HepG2 (cell line): ENCODE data around the gene PSMD2. TPM values are rescaled to one million over a fixed set of nuclear protein-coding genes. Genes with fewer than 3 reads are reported as not detected.

ENCODE experiments used
- CCDC6 ChIP-seq: sonication (generic); formaldehyde crosslinking; IDR thresholded peaks from 2 replicates; pipeline ENCODE4 v1.8.1; 2022; ENCODE audit warnings: mild to moderate bottlenecking, missing genetic modification reagents, moderate library complexity
- CREB1 ChIP-seq, 2 experiments: fragments of 450-650 bp in 1 of 2; IDR thresholded peaks; 2 replicates each; pipeline ENCODE4 v1.6.1; 2016 to 2017; ENCODE audit warnings: control low read depth in 1 of 2, mild to moderate bottlenecking in 1 of 2, missing compliant biosample characterization in 1 of 2, missing genetic modification characterization in 1 of 2
- IKZF5 ChIP-seq: IDR thresholded peaks from 2 replicates; pipeline ENCODE4 v1.6.1; 2018; ENCODE audit warnings: missing genetic modification reagents, mild to moderate bottlenecking, missing compliant biosample characterization
- KLF16 ChIP-seq, 2 experiments: sonication (generic) in 1 of 2; formaldehyde crosslinking in 1 of 2; IDR thresholded peaks; 2 replicates each; pipeline versions ENCODE4 v1.6.1 to v1.8.0; 2016 to 2023; ENCODE audit warnings: missing genetic modification reagents in 2 of 2, missing compliant biosample characterization in 1 of 2
- MXD4 ChIP-seq: IDR thresholded peaks from 2 replicates; pipeline ENCODE4 v1.6.1; 2016; ENCODE audit warnings: mild to moderate bottlenecking, missing biosample characterization, missing genetic modification reagents
- TAF1 ChIP-seq: sonication (generic); formaldehyde crosslinking; IDR thresholded peaks from 2 replicates; pipeline ENCODE4 v1.4.0; 2020; ENCODE audit warnings: missing genetic modification reagents
- TFAP4 ChIP-seq: sonication (generic); IDR thresholded peaks from 2 replicates; pipeline ENCODE4 v1.6.1; 2016; ENCODE audit warnings: low read depth, borderline replicate concordance
- ZFY ChIP-seq: sonication (generic); formaldehyde crosslinking; IDR thresholded peaks from 2 replicates; pipeline ENCODE4 v1.4.0; 2020; ENCODE audit warnings: missing genetic modification reagents
- ZHX1 ChIP-seq: sonication (generic); formaldehyde crosslinking; IDR thresholded peaks from 2 replicates; pipeline ENCODE4 v1.8.1; 2022; ENCODE audit warnings: low read depth, mild to moderate bottlenecking, missing genetic modification reagents
- ZNF33A ChIP-seq: sonication (generic); formaldehyde crosslinking; IDR thresholded peaks from 2 replicates; pipeline ENCODE4 v1.5.1; 2020; ENCODE audit warnings: missing genetic modification reagents, mild to moderate bottlenecking, moderate library complexity, borderline replicate concordance
- ZNF407 ChIP-seq: sonication (generic); formaldehyde crosslinking; IDR thresholded peaks from one replicate; pipeline ENCODE4 v1.5.1; 2020; ENCODE audit warnings: mild to moderate bottlenecking, missing genetic modification reagents; ENCODE audit errors: not compliant biosample characterization
- ZNF547 ChIP-seq: sonication (generic); formaldehyde crosslinking; IDR thresholded peaks from 2 replicates; pipeline ENCODE4 v1.5.1; 2020; ENCODE audit warnings: mild to moderate bottlenecking, missing genetic modification reagents
- ZNF775 ChIP-seq: sonication (generic); formaldehyde crosslinking; IDR thresholded peaks from 2 replicates; pipeline ENCODE4 v1.4.0; 2020; ENCODE audit warnings: missing genetic modification reagents, mild to moderate bottlenecking, moderate library complexity, borderline replicate concordance
- ZNF816 ChIP-seq: sonication (generic); formaldehyde crosslinking; IDR thresholded peaks from 2 replicates; pipeline ENCODE4 v1.8.0; 2022; ENCODE audit warnings: missing genetic modification reagents, mild to moderate bottlenecking, borderline replicate concordance
- polyA plus RNA-seq, 8 experiments: library from polyadenylated mRNA; depleted of rRNA in 3 of 8; stranded (reverse) in 7 of 8; unstranded in 1 of 8; fragments of >200 nt; fragmentation: Illumina TruSeq in 4 of 8; extraction: Trizol in 4 of 8; gene quantifications; 2 replicates each; pipeline versions ENCODE4 v1.2.1 to v1.2.3, GENCODE V29; 2011 to 2016; ENCODE audit warnings: low read depth in 4 of 8, missing spikeins in 1 of 8, mixed read lengths in 1 of 8; ENCODE audit not compliant: insufficient read depth in 1 of 8
- total RNA-seq, 5 experiments: library from RNA; depleted of rRNA; stranded (reverse); fragments of >200 nt; fragmentation: Illumina TruSeq; extraction: Trizol; gene quantifications; 2 replicates each; pipeline ENCODE4 v1.2.3, GENCODE V29; 2016; ENCODE audit warnings: low read depth in 1 of 5

Gene PSMD2
- total and polyA plus RNA-seq, 2 of the 13 experiments (the other 11 are each of a cell fraction or from before 2014, with no cell fraction given), result 125 to 200 TPM

GRCh38 chr3:184335661-184336546 lies 36.9 kb downstream of the PSMD2 start (continued):
- peak; percentile 97 for TF ChIP-seq ZHX1 (CRISPR knock-in tag)
- peak; percentile 35 for TF ChIP-seq ZNF407 (CRISPR knock-in tag)
- TF ChIP-seq TFAP4, result no peak
- TF ChIP-seq ZNF775, result no peak
- peak; percentile 48; the same call in 1 of the 2 replicates for TF ChIP-seq IKZF5
- TF ChIP-seq ZFY (CRISPR knock-in tag), result peak; percentile 66
- peak; percentile 79; the same call in 1 of the 2 replicates for TF ChIP-seq ZNF816 (CRISPR knock-in tag)
- peak; percentile 57 for TF ChIP-seq TAF1
- 0 out of 2 replicates have a peak, but pooled peaks have one; percentile 43 for TF ChIP-seq MXD4 (CRISPR knock-in tag)
- peak; percentile 53; the same call in 1 of the 2 replicates for TF ChIP-seq CCDC6
- peak; percentile 99 for TF ChIP-seq CREB1 (IDR thresholded peaks at IDR 0.05)
- peak; percentile 92 for TF ChIP-seq CREB1 (CRISPR knock-in tag; IDR thresholded peaks at IDR 0.05)
- no peak for TF ChIP-seq ZNF547 (CRISPR knock-in tag)
- TF ChIP-seq ZNF33A, result no peak
- TF ChIP-seq KLF16 (CRISPR knock-in tag; IDR thresholded peaks at IDR 0.05), result peak in 1 of 2 experiments; percentile 55; a peak in 2 of 4 replicates
